Left kidney (tissue), 2 donors: ENCODE measurements around the gene CABLES1. TPM values are rescaled to one million over a fixed set of nuclear protein-coding genes. Genes with fewer than 3 reads are reported as not detected.
"Not testable (repeated sequence)": the region's sequence is repeated elsewhere in the genome, so short reads cannot be mapped to it uniquely, and the experiment has no call there.

ENCODE experiments used
- DNase-seq: peaks from one replicate; pipeline ENCODE4 v3.0.0-alpha.2; 2013
- polyA plus RNA-seq: library from polyadenylated mRNA; unstranded; fragments of 120-200 nt; gene quantifications from one replicate; pipeline ENCODE4 v1.2.1, GENCODE V29; 2013; ENCODE audit not compliant: insufficient read length

The CABLES1 gene
- polyA plus RNA-seq, 1 donor = 24.8 TPM

- DNase-seq = no peak
These were observed 130.6 kb downstream of the CABLES1 start for GRCh38 chr18:23265682-23266399.

GRCh38 chr18:23266717-23267446, 131.6 kb downstream of the CABLES1 start:
- DNase-seq = no peak

- no peak for DNase-seq
These were observed 132.1 kb downstream of the CABLES1 start for GRCh38 chr18:23267447-23267776.

GRCh38 chr18:23268641-23269040, 133.4 kb downstream of the CABLES1 start:
- no peak for DNase-seq

- DNase-seq = not testable (repeated sequence)
These were observed 133.8 kb downstream of the CABLES1 start for GRCh38 chr18:23269068-23269467.

- no peak for DNase-seq
These were observed 134.6 kb downstream of the CABLES1 start for GRCh38 chr18:23269928-23270327.

GRCh38 chr18:23270986-23271680, 135.8 kb downstream of the CABLES1 start:
- DNase-seq = no peak

GRCh38 chr18:23272498-23273232, 137.4 kb downstream of the CABLES1 start:
- no peak for DNase-seq

GRCh38 chr18:23273443-23273966, 138.2 kb downstream of the CABLES1 start:
- no peak for DNase-seq

GRCh38 chr18:23274638-23275482, 139.6 kb downstream of the CABLES1 start:
- no peak for DNase-seq

- no peak for DNase-seq
These were observed 141.2 kb downstream of the CABLES1 start for GRCh38 chr18:23276451-23276850.

- DNase-seq = no peak
These were observed 142.1 kb downstream of the CABLES1 start for GRCh38 chr18:23277399-23277798.

GRCh38 chr18:23279931-23280330, 144.6 kb downstream of the CABLES1 start:
- DNase-seq = no peak

- DNase-seq = no peak
These were observed 145.6 kb downstream of the CABLES1 start for GRCh38 chr18:23280844-23281243.

- no peak for DNase-seq
These were observed 146.5 kb downstream of the CABLES1 start for GRCh38 chr18:23281626-23282436.

GRCh38 chr18:23282437-23282781, 147.1 kb downstream of the CABLES1 start:
- no peak for DNase-seq

- DNase-seq = no peak
These were observed 148.7 kb downstream of the CABLES1 start for GRCh38 chr18:23283916-23284430.

GRCh38 chr18:23284629-23285028, 149.3 kb downstream of the CABLES1 start:
- no peak for DNase-seq

GRCh38 chr18:23285581-23285980, 150.3 kb downstream of the CABLES1 start:
- not testable (repeated sequence) for DNase-seq
